ENCODE results near the gene SBF2. TPM values are rescaled to one million over a fixed set of nuclear protein-coding genes. Genes with fewer than 3 reads are reported as not detected.

SBF2 gene
- total RNA-seq, 2 experiments from 2014 or later: 7.0 to 7.1 TPM

- intact Hi-C loops (cut with micrococcal nuclease): no loop called here
- peaks cover 2% of the 10 kb centered on the region for H3K36me3 Mint-ChIP-seq
- H3K27me3 Mint-ChIP-seq: no peaks in the 10 kb centered on the region
- H3K9me3 Mint-ChIP-seq: no peaks in the 10 kb centered on the region
- no peaks in the 10 kb centered on the region for H3K4me1 Mint-ChIP-seq (ENCODE audit: low read depth)
- no peak overlapping the region for H3K27ac Mint-ChIP-seq
- H3K4me3 Mint-ChIP-seq: no peak overlapping the region
- DNase-seq: no peak
- ChIA-PET CTCF (interaction anchor here (1.3 kb wide), 1 partner anchor 637 kb away, joined by 3 read pairs; no protein-coding TSS in a partner anchor), POLR2A (no interaction called here)
Observed at GRCh38 chr11:9776203-9776602, 517.8 kb downstream of the SBF2 start.

DNA sequence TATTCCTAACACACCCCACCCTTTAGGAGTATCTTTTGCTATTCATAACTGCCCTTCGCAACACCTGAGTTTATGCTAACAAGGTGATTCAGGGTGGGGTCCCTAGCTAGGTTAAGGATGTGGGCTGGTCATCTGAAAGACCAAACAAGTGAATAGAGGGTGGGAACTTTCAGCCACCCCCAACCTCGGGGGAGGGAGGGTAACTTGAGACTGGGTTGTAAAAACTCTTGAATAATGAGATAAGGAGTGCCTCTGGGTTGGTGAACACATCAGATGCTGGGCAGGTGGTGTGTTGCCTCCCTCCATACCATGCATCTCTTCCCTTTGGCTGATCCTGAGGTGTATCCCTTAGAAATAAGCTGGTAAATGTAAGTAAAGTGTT is 518.6 kb downstream of the SBF2 start:
- POLR2A ChIA-PET: no interaction called here
- no peak overlapping the region for H3K27ac Mint-ChIP-seq
- H3K36me3 Mint-ChIP-seq: no peaks in the 10 kb centered on the region
- CTCF ChIA-PET: interaction anchor here (1.3 kb wide), 1 partner anchor 638 kb away, joined by 3 read pairs; no protein-coding TSS in a partner anchor
- no peaks in the 10 kb centered on the region for H3K4me1 Mint-ChIP-seq (ENCODE audit: low read depth)
- no peak overlapping the region for H3K4me3 Mint-ChIP-seq
- H3K27me3 Mint-ChIP-seq: no peaks in the 10 kb centered on the region
- H3K9me3 Mint-ChIP-seq: no peaks in the 10 kb centered on the region
- DNase-seq: no peak
- intact Hi-C loops (cut with micrococcal nuclease): no loop called here

GRCh38 chr11:9774591-9775397 is 519.2 kb downstream of the SBF2 start:
- DNase-seq: no peak
- Mint-ChIP-seq H3K4me3 (no peak overlapping the region), H3K9me3 (no peaks in the 10 kb centered on the region), H3K4me1 (ENCODE audit: low read depth) (no peaks in the 10 kb centered on the region), H3K36me3 (no peaks in the 10 kb centered on the region), H3K27ac (no peak overlapping the region), H3K27me3 (no peaks in the 10 kb centered on the region)
- intact Hi-C loops (cut with micrococcal nuclease): no loop called here
- CTCF ChIA-PET: interaction anchor here (1.3 kb wide), 1 partner anchor 638 kb away, joined by 3 read pairs; no protein-coding TSS in a partner anchor
- POLR2A ChIA-PET: no interaction called here

DNA sequence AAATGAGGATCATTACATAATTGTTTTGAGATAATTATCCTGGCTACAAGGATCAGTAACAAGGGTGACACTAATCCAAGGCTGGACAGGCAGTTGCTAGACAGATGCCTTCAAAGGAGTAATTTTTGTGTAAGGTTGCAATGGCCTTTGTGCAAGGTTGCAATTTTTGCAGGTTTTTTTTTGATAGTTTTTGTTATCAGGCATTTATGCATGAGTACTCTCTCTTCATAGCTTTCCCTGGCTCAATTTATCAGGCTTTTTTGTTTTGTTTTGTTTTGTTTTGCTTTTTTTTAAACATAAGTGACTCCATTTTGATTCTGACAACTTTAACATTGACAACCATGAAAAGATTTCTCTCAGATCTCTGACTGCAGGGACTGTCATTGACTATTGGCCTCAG is 519.9 kb downstream of the SBF2 start:
- no peak overlapping the region for H3K27ac Mint-ChIP-seq
- no peaks in the 10 kb centered on the region for H3K9me3 Mint-ChIP-seq
- intact Hi-C loops (cut with micrococcal nuclease): no loop called here
- H3K4me1 Mint-ChIP-seq (ENCODE audit: low read depth): no peaks in the 10 kb centered on the region
- no peaks in the 10 kb centered on the region for H3K36me3 Mint-ChIP-seq
- no peak overlapping the region for H3K4me3 Mint-ChIP-seq
- H3K27me3 Mint-ChIP-seq: no peaks in the 10 kb centered on the region
- ChIA-PET CTCF (no interaction called here), POLR2A (no interaction called here)
- no peak for DNase-seq

GRCh38 chr11:9773524-9773923 is 520.5 kb downstream of the SBF2 start:
- Mint-ChIP-seq H3K4me1 (ENCODE audit: low read depth) (no peaks in the 10 kb centered on the region), H3K9me3 (no peaks in the 10 kb centered on the region), H3K36me3 (no peaks in the 10 kb centered on the region), H3K27ac (no peak overlapping the region), H3K27me3 (no peaks in the 10 kb centered on the region), H3K4me3 (no peak overlapping the region)
- intact Hi-C loops (cut with micrococcal nuclease): no loop called here
- DNase-seq: no peak
- POLR2A ChIA-PET: no interaction called here
- CTCF ChIA-PET: no interaction called here

DNA sequence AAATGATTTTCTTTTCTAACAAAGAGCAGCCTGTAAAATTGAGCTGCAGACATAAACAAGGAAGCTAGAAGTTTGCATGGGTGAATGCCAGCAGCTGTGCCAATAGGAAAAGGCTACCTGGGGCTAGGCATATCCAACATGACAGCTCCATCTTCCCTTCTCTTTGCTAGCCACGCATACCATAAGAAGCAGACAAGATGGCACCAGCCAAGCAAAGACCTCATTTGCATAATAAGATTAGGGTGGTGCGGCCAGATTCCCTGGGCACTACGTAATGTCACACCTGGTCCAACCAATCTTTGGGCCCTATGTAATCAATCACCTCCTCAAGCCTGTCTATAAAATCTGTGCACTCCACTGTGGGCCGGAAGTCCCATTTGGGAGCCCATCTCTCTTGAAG is 521.8 kb downstream of the SBF2 start:
- no peaks in the 10 kb centered on the region for H3K9me3 Mint-ChIP-seq
- H3K27me3 Mint-ChIP-seq: no peaks in the 10 kb centered on the region
- H3K4me1 Mint-ChIP-seq (ENCODE audit: low read depth): no peaks in the 10 kb centered on the region
- no peak for DNase-seq
- intact Hi-C loops (cut with micrococcal nuclease): no loop called here
- H3K4me3 Mint-ChIP-seq: no peak overlapping the region
- ChIA-PET CTCF (no interaction called here), POLR2A (interaction anchor here (1.1 kb wide), 1 partner anchor 9 kb away, joined by 3 read pairs; no protein-coding TSS in a partner anchor)
- no peaks in the 10 kb centered on the region for H3K36me3 Mint-ChIP-seq
- no peak overlapping the region for H3K27ac Mint-ChIP-seq

- no peak for DNase-seq
- intact Hi-C loops (cut with micrococcal nuclease): no loop called here
- POLR2A ChIA-PET: no interaction called here
- CTCF ChIA-PET: no interaction called here
- Mint-ChIP-seq H3K4me1 (ENCODE audit: low read depth) (no peaks in the 10 kb centered on the region), H3K27me3 (no peaks in the 10 kb centered on the region), H3K36me3 (no peaks in the 10 kb centered on the region), H3K9me3 (no peaks in the 10 kb centered on the region), H3K4me3 (no peak overlapping the region), H3K27ac (no peak overlapping the region)
Observed at GRCh38 chr11:9771071-9771511, 522.9 kb downstream of the SBF2 start.

DNA sequence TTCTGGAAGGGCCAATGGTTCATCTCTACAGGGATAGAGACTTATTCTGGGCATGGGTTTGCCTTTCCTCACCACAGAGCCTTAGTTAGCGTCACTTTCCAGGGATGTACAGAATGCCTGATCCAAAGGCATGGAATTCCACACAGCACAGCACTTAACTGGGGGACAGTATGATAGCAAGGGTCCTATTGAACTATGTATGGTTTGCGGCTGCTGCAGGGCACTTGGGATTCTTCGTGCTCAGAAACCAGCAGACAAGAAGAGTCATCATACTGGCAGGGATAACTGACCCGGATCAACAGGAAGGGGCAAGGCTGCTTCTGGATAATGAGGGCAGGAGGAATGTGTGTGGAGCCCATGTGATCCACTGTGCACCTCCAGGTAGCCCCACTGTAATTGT is 524.4 kb downstream of the SBF2 start:
- intact Hi-C loops (cut with micrococcal nuclease): no loop called here
- DNase-seq: no peak
- H3K27me3 Mint-ChIP-seq: no peaks in the 10 kb centered on the region
- H3K9me3 Mint-ChIP-seq: no peaks in the 10 kb centered on the region
- no peaks in the 10 kb centered on the region for H3K36me3 Mint-ChIP-seq
- POLR2A ChIA-PET: no interaction called here
- H3K4me3 Mint-ChIP-seq: no peak overlapping the region
- H3K4me1 Mint-ChIP-seq (ENCODE audit: low read depth): no peaks in the 10 kb centered on the region
- CTCF ChIA-PET: no interaction called here
- no peak overlapping the region for H3K27ac Mint-ChIP-seq

DNA sequence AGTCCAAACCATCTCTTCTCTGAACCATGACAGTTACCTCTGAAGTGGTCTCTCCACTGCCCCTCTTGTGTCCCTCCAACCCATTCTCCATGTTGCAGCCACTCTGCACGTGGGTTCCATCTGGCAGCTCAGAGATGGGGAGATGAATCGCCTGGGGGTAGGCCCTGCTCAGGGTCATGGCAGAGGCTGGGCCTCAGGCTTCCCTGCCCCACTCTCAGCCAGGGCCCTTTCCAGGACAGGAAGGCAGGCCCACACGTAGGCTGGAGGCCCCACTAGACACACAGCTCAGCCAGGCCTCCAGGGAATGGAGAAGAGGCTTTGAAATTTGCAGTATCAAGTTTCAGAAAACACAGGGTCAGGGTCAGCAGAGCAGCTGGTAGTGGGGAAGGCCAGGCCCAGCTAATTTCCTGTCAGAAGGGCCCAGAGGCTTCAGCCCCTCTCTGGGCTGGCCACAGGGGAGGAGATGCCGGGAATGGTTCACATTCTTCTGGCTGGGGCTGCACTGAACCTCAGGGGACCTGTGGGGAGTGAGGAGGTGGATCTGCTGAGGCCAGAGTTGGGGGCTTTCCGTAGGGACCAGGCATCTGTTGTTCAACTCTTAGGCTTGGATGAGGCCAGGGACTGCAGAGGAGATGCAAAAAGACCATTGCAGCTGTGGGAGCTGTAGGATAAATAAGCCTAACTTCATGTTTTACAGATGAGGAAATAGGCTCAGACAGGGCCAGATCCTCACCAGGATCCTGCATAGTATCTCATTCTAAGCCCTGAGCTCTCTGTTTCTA is 528.5 kb downstream of the SBF2 start:
- intact Hi-C loops (cut with micrococcal nuclease): no loop called here
- H3K4me1 Mint-ChIP-seq (ENCODE audit: low read depth): peaks cover 4% of the 10 kb centered on the region
- H3K9me3 Mint-ChIP-seq: no peaks in the 10 kb centered on the region
- no peaks in the 10 kb centered on the region for H3K27me3 Mint-ChIP-seq
- H3K4me3 Mint-ChIP-seq: no peak overlapping the region
- CTCF ChIA-PET: interaction anchor here (0.9 kb wide), 1 partner anchor 600 kb away, joined by 3 read pairs; no protein-coding TSS in a partner anchor
- DNase-seq: no peak
- no peak overlapping the region for H3K27ac Mint-ChIP-seq
- POLR2A ChIA-PET: no interaction called here
- no peaks in the 10 kb centered on the region for H3K36me3 Mint-ChIP-seq

DNA sequence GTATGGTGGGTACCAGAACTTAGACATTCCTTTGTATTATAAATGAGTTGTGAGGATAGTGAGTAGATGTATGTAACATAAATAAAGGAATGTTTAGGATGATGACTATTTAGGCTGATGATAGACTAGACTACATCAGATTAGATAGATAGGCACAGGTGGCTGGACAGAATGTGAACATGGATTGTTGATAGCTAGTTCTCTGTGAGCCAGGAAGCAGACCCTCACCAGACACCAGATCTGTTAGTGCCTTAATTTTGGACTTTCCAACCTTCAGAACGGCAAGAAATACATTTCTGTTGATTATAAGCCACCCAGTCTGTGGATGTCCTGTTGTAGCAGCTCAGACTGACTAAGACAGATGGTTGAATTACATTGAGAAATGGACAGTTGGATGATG is 530.7 kb downstream of the SBF2 start:
- CTCF ChIA-PET: interaction anchor here (1.0 to 1.4 kb wide), 3 partner anchors 150 to 603 kb away, joined by 3 to 4 read pairs (median 4); no protein-coding TSS in a partner anchor
- Mint-ChIP-seq H3K4me3 (no peak overlapping the region), H3K27me3 (no peaks in the 10 kb centered on the region), H3K27ac (no peak overlapping the region), H3K9me3 (no peaks in the 10 kb centered on the region), H3K4me1 (ENCODE audit: low read depth) (peaks cover 21% of the 10 kb centered on the region), H3K36me3 (no peaks in the 10 kb centered on the region)
- no peak for DNase-seq
- POLR2A ChIA-PET: interaction anchor here (0.6 kb wide), 1 partner anchor 9 kb away, joined by 3 read pairs; no protein-coding TSS in a partner anchor
- intact Hi-C loops (cut with micrococcal nuclease): no loop called here

DNA sequence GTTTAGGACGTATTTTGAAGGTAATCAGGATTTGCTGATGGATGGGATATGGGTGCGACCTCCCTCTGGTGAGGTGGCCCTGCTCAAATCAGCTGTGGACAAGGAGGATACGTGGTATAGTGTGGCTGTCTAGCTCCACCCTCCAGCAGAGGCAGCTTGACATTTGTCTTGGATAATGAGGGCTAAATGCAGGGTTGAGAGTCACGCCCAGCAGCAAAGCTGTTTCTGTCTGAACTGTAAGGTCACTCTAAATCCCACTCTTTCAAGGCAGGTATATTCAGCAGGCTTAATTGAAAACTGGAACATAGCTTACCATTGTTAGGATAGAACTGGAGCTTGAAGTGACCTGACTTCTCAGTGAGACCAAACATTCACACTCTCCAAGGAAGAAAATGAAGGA is 531.5 kb downstream of the SBF2 start:
- no peaks in the 10 kb centered on the region for H3K9me3 Mint-ChIP-seq
- H3K27me3 Mint-ChIP-seq: no peaks in the 10 kb centered on the region
- no peak overlapping the region for H3K27ac Mint-ChIP-seq
- no peak for DNase-seq
- ChIA-PET POLR2A (no interaction called here), CTCF (interaction anchor here (1.0 to 1.4 kb wide), 3 partner anchors 149 to 604 kb away, joined by 3 to 4 read pairs (median 4); no protein-coding TSS in a partner anchor)
- no peaks in the 10 kb centered on the region for H3K36me3 Mint-ChIP-seq
- no peak overlapping the region for H3K4me3 Mint-ChIP-seq
- H3K4me1 Mint-ChIP-seq (ENCODE audit: low read depth): peaks cover 25% of the 10 kb centered on the region
- intact Hi-C loops (cut with micrococcal nuclease): no loop called here

DNA sequence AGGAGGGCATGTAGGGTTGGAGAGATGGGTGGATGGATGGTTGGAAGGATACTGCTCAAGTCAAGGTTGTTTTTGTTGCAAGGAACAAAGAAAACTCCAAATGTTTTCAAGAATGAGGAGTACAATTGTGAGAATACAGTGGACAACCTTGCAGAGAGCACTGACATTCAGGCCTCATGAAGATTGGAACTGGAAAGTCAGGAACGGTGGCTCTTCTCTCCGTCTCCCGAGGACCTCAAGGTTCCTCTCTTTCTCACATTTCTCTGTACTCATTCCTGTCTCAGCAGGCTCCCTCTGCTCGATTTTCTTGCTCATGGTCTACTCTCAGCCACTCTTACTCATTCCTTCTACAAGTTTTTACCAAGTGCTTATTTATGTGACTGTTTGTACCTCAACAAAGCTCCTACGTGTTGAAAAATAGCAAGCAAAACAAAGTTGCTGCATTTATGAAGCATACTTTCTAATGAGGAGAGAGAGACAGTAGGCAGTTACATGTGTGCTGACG is 532.5 kb downstream of the SBF2 start:
- Mint-ChIP-seq H3K9me3 (no peaks in the 10 kb centered on the region), H3K4me1 (ENCODE audit: low read depth) (peaks cover 27% of the 10 kb centered on the region), H3K4me3 (no peak overlapping the region), H3K36me3 (no peaks in the 10 kb centered on the region), H3K27me3 (no peaks in the 10 kb centered on the region), H3K27ac (no peak overlapping the region)
- POLR2A ChIA-PET: no interaction called here
- CTCF ChIA-PET: interaction anchor here (4.4 kb wide), 1 partner anchor 13 kb away, joined by 49 read pairs; no protein-coding TSS in a partner anchor
- intact Hi-C loops (cut with micrococcal nuclease): no loop called here
- DNase-seq: no peak
